Astrocyte of the cerebellum (primary cell): ENCODE data around the gene CCL4.
"Not testable (repeated sequence)": the region's sequence is repeated elsewhere in the genome, so short reads cannot be mapped to it uniquely, and the experiment has no call there.

Experiments used
- DNase-seq: peaks from one replicate; pipeline ENCODE4 v3.0.0-alpha.2; 2011; ENCODE audit warnings: low read depth
- H3K4me3 ChIP-seq: 2 replicates; pipeline ENCODE4 v1.5.1; 2011; ENCODE audit warnings: mild to moderate bottlenecking, low read depth, low read length, moderate library complexity
- in situ Hi-C: cut with HindIII; loops from 2 replicates; pipeline ENCODE4 v1.10.0; 2017; ENCODE audit warnings: low sequenced_read_pairs
- TF ChIP-seq, protein P1 (sequence below): IDR thresholded peaks from 2 replicates; pipeline ENCODE4 v1.5.1; 2012; ENCODE audit warnings: low read length, low read depth, moderate library complexity, mild to moderate bottlenecking; ENCODE audit errors: missing control alignments

The CCL4 gene

DNA sequence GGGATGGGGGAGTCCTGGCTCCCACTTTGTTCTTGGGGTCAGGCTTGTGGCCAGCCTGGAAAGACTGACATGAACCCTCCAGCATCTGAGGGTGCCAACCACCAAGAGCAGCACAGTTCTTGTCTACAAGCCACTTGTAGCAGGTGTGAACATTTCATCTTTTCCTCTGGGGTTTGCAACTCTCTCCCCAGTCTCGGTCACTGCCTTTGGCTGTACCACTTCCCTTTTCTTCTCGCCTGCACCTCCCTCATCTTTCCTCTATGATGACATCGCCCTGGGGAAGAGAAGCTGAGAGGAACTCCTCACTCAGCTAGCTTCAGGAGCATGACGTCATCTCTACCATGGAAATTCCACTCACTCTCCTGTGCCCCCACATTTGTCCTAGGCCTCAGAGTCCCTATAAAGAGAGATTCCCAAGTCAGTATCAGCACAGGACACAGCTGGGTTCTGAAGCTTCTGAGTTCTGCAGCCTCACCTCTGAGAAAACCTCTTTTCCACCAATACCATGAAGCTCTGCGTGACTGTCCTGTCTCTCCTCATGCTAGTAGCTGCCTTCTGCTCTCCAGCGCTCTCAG lies at the start of gene CCL4:
CCL4 (plus strand) TSS at position 427 of the 575 bp plus-strand sequence; CDS start at position 506, 79 bp downstream.
- DNase-seq, H3K4me3 ChIP-seq: not testable (repeated sequence)
- in situ Hi-C loops: loop anchor here (25.0 kb wide), 2 partner anchors 109 to 116 kb away; partner anchors contain the start of genes CCL14, CCL16 and CCL4L2

DNA sequence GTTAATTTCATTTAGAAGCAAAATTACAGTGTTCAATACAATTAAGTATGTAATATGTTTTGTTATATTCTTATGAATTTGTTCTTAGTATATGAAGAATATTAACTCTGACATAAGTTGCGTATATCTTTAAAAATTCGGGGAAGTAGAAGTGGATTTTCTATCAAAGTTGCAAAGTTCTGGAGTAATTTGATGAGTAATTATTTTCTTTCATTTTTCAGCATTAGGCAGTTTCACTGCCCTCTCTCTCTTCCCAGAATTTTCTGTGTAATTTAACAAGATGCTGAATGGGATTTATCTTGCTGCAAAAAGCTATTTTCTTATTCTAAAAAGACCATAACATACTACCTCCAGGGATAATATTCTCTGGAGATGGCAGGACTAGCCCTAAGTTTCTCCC lies 48.5 kb upstream of the CCL4 start:
- in situ Hi-C loops: no loop called here
- H3K4me3 ChIP-seq: no peak overlapping the region
- no peak for DNase-seq
- TF ChIP-seq, protein P1, sequence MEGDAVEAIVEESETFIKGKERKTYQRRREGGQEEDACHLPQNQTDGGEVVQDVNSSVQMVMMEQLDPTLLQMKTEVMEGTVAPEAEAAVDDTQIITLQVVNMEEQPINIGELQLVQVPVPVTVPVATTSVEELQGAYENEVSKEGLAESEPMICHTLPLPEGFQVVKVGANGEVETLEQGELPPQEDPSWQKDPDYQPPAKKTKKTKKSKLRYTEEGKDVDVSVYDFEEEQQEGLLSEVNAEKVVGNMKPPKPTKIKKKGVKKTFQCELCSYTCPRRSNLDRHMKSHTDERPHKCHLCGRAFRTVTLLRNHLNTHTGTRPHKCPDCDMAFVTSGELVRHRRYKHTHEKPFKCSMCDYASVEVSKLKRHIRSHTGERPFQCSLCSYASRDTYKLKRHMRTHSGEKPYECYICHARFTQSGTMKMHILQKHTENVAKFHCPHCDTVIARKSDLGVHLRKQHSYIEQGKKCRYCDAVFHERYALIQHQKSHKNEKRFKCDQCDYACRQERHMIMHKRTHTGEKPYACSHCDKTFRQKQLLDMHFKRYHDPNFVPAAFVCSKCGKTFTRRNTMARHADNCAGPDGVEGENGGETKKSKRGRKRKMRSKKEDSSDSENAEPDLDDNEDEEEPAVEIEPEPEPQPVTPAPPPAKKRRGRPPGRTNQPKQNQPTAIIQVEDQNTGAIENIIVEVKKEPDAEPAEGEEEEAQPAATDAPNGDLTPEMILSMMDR: no peak

DNA sequence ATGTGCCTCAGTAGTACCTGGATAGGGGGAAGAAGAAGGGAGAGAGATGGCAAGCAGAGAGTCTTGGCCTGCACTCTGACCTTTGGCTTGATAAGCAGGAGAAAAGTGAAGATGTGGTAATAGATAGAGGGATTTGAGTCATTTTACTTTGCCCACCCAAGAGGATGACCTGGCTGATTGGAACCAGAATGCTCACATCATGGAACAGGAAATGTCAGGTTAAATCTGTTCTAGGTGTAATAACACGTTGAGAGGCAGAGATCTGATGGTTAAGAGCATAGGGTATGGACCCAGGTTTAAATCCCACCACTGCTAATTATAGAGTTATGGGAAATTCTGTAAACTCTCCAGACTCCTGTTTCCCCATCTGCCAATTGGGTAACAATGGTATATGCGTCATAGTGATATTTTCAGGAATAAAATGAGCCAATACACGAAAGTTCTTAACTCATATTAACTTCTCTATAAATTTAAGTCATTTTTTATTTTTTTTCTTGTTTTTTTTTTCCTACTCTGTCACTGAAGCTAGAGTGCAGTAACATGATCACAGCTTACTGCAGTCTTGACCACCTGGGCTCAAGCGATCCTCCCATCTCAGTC lies 47.6 kb upstream of the CCL4 start:
- DNase-seq: no peak
- TF ChIP-seq, protein P1: no peak
- H3K4me3 ChIP-seq: no peak overlapping the region
- in situ Hi-C loops: no loop called here

DNA sequence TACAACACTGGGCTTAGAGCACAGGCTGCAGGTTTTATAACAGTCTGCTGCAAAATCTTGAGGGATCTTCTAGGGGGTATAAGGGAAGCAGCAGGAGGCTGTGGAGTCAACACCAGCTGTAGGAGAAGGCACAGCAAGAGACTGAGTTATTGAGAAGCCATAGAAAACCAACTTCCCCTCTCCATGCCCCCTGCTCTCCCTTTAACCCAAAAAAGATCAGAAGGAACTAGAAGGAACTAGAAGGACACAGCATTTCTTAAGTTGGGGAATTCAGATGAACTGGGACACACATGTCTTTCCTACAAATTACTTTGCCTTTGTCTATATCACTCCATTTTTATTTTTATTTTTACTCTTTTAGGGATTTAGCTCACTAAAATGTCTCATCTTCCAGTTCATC lies 45.7 kb upstream of the CCL4 start:
- in situ Hi-C loops: no loop called here
- no peak for DNase-seq
- TF ChIP-seq, protein P1: no peak
- no peak overlapping the region for H3K4me3 ChIP-seq

DNA sequence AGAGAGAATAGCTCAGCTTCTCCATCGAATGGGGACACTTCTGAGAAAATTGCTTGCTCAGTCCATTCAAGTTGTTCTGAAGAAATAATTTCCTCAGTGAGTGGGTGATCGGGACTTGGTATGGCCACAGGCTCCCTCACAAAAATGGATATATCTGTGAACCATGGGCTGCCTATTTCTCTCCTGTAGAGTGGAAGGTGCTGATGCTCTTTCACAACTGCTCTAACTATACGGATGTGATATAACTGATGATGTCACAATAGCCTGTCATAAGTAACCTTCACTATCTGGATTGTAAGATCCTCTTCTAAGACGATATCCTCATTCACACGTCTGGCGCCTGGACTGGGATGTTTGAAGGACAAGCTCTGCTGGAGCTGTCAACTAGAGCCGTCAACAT lies 44.2 kb upstream of the CCL4 start:
- DNase-seq: no peak
- in situ Hi-C loops: no loop called here
- TF ChIP-seq, protein P1: no peak
- no peak overlapping the region for H3K4me3 ChIP-seq

DNA sequence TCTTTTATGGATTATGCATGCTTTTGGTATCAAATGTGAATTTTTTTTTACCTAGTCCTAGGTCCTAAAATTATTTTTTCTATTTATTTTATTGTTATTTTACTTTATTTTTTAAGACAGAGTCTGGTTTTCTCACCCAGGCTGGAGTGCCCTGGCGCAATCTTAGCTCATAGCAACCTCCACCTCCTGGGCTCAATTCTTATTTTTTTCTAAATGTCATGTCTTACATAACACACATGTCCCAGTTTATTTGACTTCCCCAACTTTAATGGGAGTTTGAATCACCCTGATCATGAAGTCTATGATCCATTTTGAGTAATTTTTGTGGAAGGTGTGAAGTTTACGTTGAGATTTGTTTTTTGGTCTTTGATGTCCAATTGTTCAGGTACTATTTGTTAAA lies 42.8 kb upstream of the CCL4 start:
- in situ Hi-C loops: no loop called here
- TF ChIP-seq, protein P1: no peak
- no peak for DNase-seq
- no peak overlapping the region for H3K4me3 ChIP-seq

DNA sequence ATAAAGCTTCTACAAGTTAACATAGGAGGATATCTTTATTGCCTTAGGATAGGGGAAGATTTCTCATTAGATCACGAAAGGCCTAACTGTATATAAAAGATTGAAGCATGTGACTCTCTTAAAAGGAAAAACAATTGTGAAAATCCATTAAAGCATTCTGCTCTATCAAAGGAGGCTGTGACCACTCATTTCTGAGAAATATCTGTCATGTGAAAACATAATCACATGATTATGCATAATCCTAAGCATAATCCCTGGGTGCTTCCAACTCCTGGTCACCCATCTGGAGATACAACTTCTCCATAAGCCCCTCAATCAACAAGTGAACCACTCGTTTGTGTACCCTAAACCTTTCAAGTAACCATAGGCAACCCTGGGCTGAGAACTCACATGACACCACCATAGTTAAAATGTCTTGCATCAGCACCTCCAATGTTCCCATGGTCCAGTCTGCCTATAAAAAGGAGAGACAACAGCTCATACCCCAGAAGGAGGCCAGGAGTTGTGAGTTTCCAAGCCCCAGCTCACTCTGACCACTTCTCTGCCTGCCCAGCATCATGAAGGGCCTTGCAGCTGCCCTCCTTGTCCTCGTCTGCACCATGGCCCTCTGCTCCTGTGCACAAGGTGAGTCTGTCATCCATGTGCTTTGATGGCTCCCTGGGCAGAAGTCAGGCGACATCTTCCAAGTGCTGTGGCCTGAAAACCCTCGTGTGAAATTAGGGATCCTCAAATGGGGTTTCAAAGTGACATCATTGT lies 39.7 kb upstream of the CCL4 start, which contains the start of gene CCL18:
CCL18 (plus strand) TSS at position 487 of the 756 bp plus-strand sequence; CDS start at position 558, 71 bp downstream.
- in situ Hi-C loops: no loop called here
- TF ChIP-seq, protein P1: no peak
- no peak within 1 kb of the TSS for H3K4me3 ChIP-seq
- DNase-seq: no peak
